GM19452 (cell line): ENCODE results near the gene IGSF6.

ENCODE experiments used
- ATAC-seq: cut with Tn5 transposase; IDR thresholded peaks from one replicate; pipeline ENCODE4 v1.9.1; 2021; ENCODE audit not compliant: unreplicated experiment

Gene IGSF6

GRCh38 chr16:21602785-21603184 is 49.6 kb downstream of the IGSF6 start:
- no peak for ATAC-seq

- peak; percentile 24 for ATAC-seq
Measured at GRCh38 chr16:21600031-21600773, 52.2 kb downstream of the IGSF6 start.

DNA sequence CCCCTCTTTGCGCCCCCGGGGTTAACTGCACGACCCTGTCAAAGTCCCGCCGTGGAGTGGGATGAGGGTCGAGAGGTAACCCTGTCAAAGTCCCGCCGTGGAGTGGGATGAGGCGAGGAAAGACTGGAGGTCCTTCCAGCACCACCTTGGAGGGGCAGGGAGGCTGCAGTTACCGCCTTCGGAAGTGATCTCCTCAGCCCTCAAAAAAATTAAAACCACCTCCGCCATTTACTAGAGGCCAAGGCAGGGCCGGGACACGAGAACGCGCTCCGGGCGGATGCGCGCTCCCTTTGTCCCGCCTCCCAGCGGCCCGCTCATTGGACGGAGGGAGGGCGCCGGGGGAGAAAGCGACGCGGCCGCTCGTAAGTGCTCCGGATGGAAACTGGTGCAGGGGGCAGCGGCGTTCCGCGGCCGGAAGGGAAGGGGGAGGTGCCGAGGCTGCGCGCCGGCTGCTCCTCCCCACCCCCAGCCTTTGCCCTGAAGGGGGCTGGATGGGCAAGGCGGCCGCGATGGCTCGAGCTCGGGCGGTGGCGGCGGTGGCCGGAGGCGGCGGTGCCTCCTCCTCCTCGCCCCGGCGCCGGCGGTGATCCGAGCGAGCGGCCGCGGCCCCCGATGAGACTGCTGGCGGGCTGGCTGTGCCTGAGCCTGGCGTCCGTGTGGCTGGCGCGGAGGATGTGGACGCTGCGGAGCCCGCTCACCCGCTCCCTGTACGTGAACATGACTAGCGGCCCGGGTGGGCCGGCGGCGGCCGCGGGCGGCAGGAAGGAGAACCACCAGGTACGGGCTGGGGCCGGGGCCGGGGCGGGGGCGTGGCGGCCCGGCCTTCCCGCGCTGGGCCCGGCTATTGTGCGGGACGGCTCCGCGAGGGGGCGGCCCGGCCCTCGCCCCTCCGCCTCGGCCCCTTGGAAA is 53.0 kb downstream of the IGSF6 start, which contains the start of gene METTL9:
TSS of gene METTL9 (plus strand) at position 456 of the 909 bp plus-strand sequence. CDS start at position 613, 157 bp downstream.
- ATAC-seq: peak; percentile 93

DNA sequence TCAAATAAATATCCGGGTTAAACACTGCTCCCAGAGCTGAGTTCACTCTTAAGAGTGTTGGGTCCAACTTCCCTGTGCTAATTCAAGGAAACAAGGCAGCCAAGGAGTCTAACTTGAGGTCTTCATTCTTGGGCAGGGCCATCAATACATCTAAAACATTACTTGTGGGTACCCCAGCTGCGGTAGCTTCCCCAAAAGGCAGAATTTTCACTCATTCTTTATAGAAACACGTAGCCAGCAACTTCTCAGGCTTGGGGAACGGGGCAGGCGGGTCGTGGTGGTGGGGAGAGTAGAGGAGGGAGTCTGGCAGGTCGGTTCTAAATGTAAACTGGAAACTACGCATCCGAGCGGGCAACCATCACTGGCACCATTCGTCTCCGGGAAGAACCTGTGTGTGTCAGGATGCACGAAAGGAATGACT is 53.7 kb downstream of the IGSF6 start:
- ATAC-seq: no peak

- ATAC-seq: no peak
Measured at GRCh38 chr16:21598206-21598605, 54.2 kb downstream of the IGSF6 start.

- no peak for ATAC-seq
Measured at GRCh38 chr16:21597561-21598030, 54.8 kb downstream of the IGSF6 start.

DNA sequence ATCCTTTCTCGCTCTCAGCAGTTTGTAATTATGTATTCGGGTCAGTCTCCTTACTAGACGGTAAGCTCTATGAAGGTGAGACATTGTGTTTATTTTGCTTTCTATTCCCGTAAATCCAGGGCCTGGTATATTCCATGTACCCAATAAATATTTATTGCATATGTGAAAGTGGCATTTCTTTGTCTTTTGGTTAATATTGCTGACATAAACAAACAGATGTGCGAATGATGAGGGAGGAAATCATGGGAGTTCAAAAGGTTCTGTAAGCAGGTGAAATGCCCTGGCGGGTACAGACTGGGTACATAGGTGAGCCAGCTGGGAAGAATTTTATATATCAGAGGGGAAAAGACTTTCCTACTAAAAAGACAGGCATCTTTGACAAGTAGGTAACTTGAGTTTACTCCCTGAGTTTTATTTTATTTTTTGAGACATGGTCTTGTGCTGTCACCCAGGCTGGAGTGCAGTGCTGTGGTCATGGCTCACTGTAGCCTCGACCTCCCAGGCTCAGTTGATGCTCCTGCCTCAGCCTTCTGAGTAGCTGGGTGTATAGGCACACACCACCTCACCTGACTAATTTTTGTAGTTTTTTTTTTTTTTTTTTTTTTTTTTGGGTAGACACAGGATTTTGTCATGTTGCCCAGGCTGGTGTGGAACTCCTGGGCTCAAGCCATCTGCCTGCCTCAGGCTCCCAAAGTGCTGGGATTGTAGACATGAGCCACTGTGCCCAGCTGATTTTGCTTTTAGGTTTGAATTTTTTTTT is 58.7 kb downstream of the IGSF6 start:
- ATAC-seq: no peak

GRCh38 chr16:21592191-21592590 is 60.2 kb downstream of the IGSF6 start:
- ATAC-seq: no peak

DNA sequence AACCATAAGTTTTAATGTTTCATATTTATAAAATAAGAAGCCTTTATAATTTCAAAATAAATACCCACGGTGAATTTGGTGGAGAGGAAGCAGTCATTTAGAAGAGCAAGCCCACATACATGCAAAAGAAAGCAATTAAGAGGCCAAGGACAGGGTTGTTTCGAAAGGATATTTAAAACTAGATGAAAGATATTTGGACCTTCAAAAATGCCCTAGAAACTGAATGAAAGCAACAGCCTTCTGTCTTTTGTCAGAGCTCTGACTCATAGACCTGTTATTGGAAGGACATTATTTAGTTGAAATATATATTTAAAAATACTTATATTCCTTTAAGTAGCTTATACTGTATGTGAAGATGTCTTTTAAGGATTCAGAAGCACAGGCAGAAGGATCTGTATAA is 61.6 kb downstream of the IGSF6 start:
- no peak for ATAC-seq

GRCh38 chr16:21590287-21590686 is 62.1 kb downstream of the IGSF6 start:
- no peak for ATAC-seq

DNA sequence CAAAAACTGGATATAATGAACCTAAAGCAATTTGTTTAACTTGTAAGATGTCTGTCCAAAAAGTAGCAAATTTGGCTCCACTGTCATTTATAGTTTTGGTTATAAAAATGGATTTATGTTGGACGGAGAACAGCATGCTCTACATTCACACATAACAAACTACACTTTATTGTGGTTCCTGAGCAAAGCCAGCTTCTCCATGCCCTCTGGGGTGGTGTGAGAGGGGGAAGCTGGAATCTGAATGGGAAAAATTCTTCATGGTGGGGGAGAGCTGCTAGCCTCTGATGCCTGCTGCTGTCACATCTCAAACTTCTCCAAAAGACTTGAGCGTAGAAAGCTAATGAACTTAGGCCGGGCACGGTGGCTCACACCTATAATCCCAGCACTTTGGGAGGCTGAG is 62.9 kb downstream of the IGSF6 start:
- ATAC-seq: no peak
